Neural progenitor cell (in vitro differentiated cells): ENCODE results near the gene ACSM4. TPM values are rescaled to one million over a fixed set of nuclear protein-coding genes. Genes with fewer than 3 reads are reported as not detected.
"Not testable (repeated sequence)": the region's sequence is repeated elsewhere in the genome, so short reads cannot be mapped to it uniquely, and the experiment has no call there.

Source experiments
- DNase-seq: peaks from one replicate; pipeline ENCODE4 v3.0.0-alpha.2; 2016; ENCODE audit warnings: low spot score
- H2AFZ ChIP-seq: fragments of 200-600 bp; sonication (generic); replicated peaks from 2 replicates; pipeline ENCODE4 v1.6.1; 2016; ENCODE audit warnings: antibody characterized with exemption
- H3F3A ChIP-seq: fragments of 200-600 bp; sonication (generic); 2 replicates; pipeline ENCODE4 v1.6.1; 2016; ENCODE audit warnings: antibody characterized with exemption, low read depth
- H3K27ac ChIP-seq: fragments of 200-600 bp; sonication (generic); 2 replicates; pipeline ENCODE4 v1.5.1; 2016; ENCODE audit warnings: mild to moderate bottlenecking
- H3K27me3 ChIP-seq: fragments of 200-600 bp; sonication (generic); 2 replicates; pipeline ENCODE4 v1.6.1; 2016; ENCODE audit warnings: mild to moderate bottlenecking, moderate library complexity
- H3K36me3 ChIP-seq: fragments of 200-600 bp; sonication (generic); 2 replicates; pipeline ENCODE4 v1.5.1; 2016
- H3K4me1 ChIP-seq: fragments of 200-600 bp; sonication (generic); 2 replicates; pipeline ENCODE4 v1.6.1; 2016; ENCODE audit warnings: mixed run types
- H3K4me2 ChIP-seq: fragments of 200-600 bp; sonication (generic); 2 replicates; pipeline ENCODE4 v1.6.1; 2016
- H3K4me3 ChIP-seq: fragments of 200-600 bp; sonication (generic); 2 replicates; pipeline ENCODE4 v1.5.1; 2016
- H3K79me2 ChIP-seq: fragments of 200-600 bp; sonication (generic); 2 replicates; pipeline ENCODE4 v1.6.1; 2016; ENCODE audit warnings: low read depth
- H3K9ac ChIP-seq: fragments of 200-600 bp; sonication (generic); 2 replicates; pipeline ENCODE4 v1.6.1; 2016
- H3K9me3 ChIP-seq: fragments of 200-600 bp; sonication (generic); 2 replicates; pipeline ENCODE4 v1.5.1; 2016; ENCODE audit warnings: low read depth
- H4K20me1 ChIP-seq: fragments of 200-600 bp; sonication (generic); 2 replicates; pipeline ENCODE4 v1.6.1; 2016; ENCODE audit warnings: low read depth
- H3K27ac Mint-ChIP-seq: 3 replicates; pipeline ENCODE4 v1.8.0; 2021; ENCODE audit warnings: mixed read lengths
- H3K27me3 Mint-ChIP-seq: 2 replicates; pipeline ENCODE4 v1.8.0; 2022; ENCODE audit warnings: low read depth, mild to moderate bottlenecking, inconsistent platforms, moderate library complexity, mixed read lengths; ENCODE audit not compliant: insufficient read depth
- H3K36me3 Mint-ChIP-seq: 3 replicates; pipeline ENCODE4 v1.8.0; 2021; ENCODE audit warnings: mixed read lengths
- H3K4me1 Mint-ChIP-seq: 3 replicates; pipeline ENCODE4 v1.8.0; 2021; ENCODE audit warnings: mixed read lengths
- H3K4me3 Mint-ChIP-seq: 3 replicates; pipeline ENCODE4 v1.8.0; 2021; ENCODE audit warnings: mild to moderate bottlenecking, moderate library complexity, mixed read lengths
- H3K9me3 Mint-ChIP-seq: 3 replicates; pipeline ENCODE4 v1.8.0; 2020; ENCODE audit warnings: mixed read lengths
- EZH2 ChIP-seq: fragments of 200-600 bp; sonication (generic); IDR thresholded peaks from 2 replicates; pipeline ENCODE4 v1.6.1; 2017; ENCODE audit warnings: antibody characterized with exemption, mild to moderate bottlenecking, moderate library complexity
- EZH2phosphoT487 ChIP-seq: fragments of 200-600 bp; sonication (generic); IDR thresholded peaks from 2 replicates; pipeline ENCODE4 v1.6.1; 2017; ENCODE audit warnings: antibody characterized with exemption
- total RNA-seq: library from RNA; depleted of rRNA; stranded (reverse); fragments of >200 nt; gene quantifications from 2 replicates; pipeline ENCODE4 v1.2.3, GENCODE V29; 2015; ENCODE audit warnings: low replicate concordance
- TF ChIP-seq, protein P1 (sequence below): fragments of 200-600 bp; sonication (generic); IDR thresholded peaks from 2 replicates; pipeline ENCODE4 v1.5.1; 2017; ENCODE audit warnings: antibody characterized with exemption, mild to moderate bottlenecking

The ACSM4 gene
- total RNA-seq, 1 donor from 2014 or later = not detected

DNA sequence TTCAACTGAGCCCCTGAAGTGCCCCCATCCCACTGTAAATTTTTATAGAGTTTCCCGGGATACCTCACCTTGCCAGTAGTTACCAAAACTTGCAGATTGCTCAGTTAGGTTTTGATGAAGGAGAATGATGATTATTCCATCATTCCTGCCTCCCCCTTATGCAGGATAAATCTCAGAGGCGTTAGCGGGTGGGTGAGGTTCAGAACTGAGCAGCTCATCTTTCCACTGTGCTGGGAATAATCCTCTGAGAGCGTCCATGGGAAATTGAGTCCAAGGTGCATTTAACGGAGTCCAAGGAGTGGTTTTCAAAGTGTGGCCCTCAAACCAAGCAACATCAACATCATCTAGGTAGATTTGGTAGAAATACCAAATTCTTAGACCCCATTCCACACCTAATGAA, 18.7 kb downstream of the ACSM4 start:
- H3K4me1 Mint-ChIP-seq = no peaks in the 10 kb centered on the region

GRCh38 chr12:7324176-7324575, 20.3 kb downstream of the ACSM4 start:
- Histone ChIP-seq H3K9me3 (peaks cover under 1% of the 10 kb centered on the region), H3K79me2 (no peaks in the 10 kb centered on the region), H3F3A (no peaks in the 10 kb centered on the region), H2AFZ (no peak overlapping the region), H3K4me3 (no peak overlapping the region), H3K4me2 (no peak overlapping the region), H3K9ac (no peak overlapping the region), H3K27me3 (no peaks in the 10 kb centered on the region), H4K20me1 (no peaks in the 10 kb centered on the region), H3K36me3 (no peaks in the 10 kb centered on the region), H3K27ac (no peak overlapping the region), H3K4me1 (no peaks in the 10 kb centered on the region)
- Mint-ChIP-seq H3K9me3 (no peaks in the 10 kb centered on the region), H3K27me3 (no peaks in the 10 kb centered on the region), H3K36me3 (no peaks in the 10 kb centered on the region), H3K4me3 (no peak overlapping the region), H3K4me1 (no peaks in the 10 kb centered on the region), H3K27ac (no peak overlapping the region)
- no peak for TF ChIP-seq EZH2
- no peak for TF ChIP-seq EZH2phosphoT487
- TF ChIP-seq, protein P1, sequence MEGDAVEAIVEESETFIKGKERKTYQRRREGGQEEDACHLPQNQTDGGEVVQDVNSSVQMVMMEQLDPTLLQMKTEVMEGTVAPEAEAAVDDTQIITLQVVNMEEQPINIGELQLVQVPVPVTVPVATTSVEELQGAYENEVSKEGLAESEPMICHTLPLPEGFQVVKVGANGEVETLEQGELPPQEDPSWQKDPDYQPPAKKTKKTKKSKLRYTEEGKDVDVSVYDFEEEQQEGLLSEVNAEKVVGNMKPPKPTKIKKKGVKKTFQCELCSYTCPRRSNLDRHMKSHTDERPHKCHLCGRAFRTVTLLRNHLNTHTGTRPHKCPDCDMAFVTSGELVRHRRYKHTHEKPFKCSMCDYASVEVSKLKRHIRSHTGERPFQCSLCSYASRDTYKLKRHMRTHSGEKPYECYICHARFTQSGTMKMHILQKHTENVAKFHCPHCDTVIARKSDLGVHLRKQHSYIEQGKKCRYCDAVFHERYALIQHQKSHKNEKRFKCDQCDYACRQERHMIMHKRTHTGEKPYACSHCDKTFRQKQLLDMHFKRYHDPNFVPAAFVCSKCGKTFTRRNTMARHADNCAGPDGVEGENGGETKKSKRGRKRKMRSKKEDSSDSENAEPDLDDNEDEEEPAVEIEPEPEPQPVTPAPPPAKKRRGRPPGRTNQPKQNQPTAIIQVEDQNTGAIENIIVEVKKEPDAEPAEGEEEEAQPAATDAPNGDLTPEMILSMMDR = no peak
- no peak for DNase-seq

More for the DNA sequence above, 18.7 kb downstream of the ACSM4 start:
- no peaks in the 10 kb centered on the region for H3K36me3 ChIP-seq
- Mint-ChIP-seq H3K27ac (no peak overlapping the region), H3K4me3 (no peak overlapping the region), H3K9me3 (peaks cover 2% of the 10 kb centered on the region), H3K27me3 (no peaks in the 10 kb centered on the region), H3K36me3 (no peaks in the 10 kb centered on the region)
- DNase-seq = no peak
- no peaks in the 10 kb centered on the region for H3K9me3 ChIP-seq
- no peaks in the 10 kb centered on the region for H4K20me1 ChIP-seq
- H3K27ac ChIP-seq = no peak overlapping the region
- H3K27me3 ChIP-seq = no peaks in the 10 kb centered on the region
- no peaks in the 10 kb centered on the region for H3K4me1 ChIP-seq
- H3K4me3 ChIP-seq = no peak overlapping the region
- H3K9ac ChIP-seq = no peak overlapping the region
- H3F3A ChIP-seq = no peaks in the 10 kb centered on the region
- H2AFZ ChIP-seq = no peak overlapping the region
- H3K4me2 ChIP-seq = no peak overlapping the region
- TF ChIP-seq, protein P1 = no peak
- H3K79me2 ChIP-seq = no peaks in the 10 kb centered on the region

GRCh38 chr12:7327918-7328317, 24.0 kb downstream of the ACSM4 start:
- no peaks in the 10 kb centered on the region for H3K27me3 Mint-ChIP-seq
- peaks cover 12% of the 10 kb centered on the region for H3K9me3 ChIP-seq
- no peak for TF ChIP-seq EZH2phosphoT487
- TF ChIP-seq EZH2 = no peak
- TF ChIP-seq, protein P1 = no peak
- no peak overlapping the region for H3K4me2 ChIP-seq
- H3K27ac Mint-ChIP-seq = no peak overlapping the region
- H4K20me1 ChIP-seq = no peaks in the 10 kb centered on the region
- H3K27ac ChIP-seq = no peak overlapping the region
- H3K4me1 ChIP-seq = no peaks in the 10 kb centered on the region
- H3F3A ChIP-seq = no peaks in the 10 kb centered on the region
- peak overlapping the region; percentile 0 for H2AFZ ChIP-seq
- no peaks in the 10 kb centered on the region for H3K27me3 ChIP-seq
- no peak overlapping the region for H3K9ac ChIP-seq
- H3K36me3 ChIP-seq = no peaks in the 10 kb centered on the region
- no peaks in the 10 kb centered on the region for H3K79me2 ChIP-seq
- H3K9me3 Mint-ChIP-seq = peaks cover 8% of the 10 kb centered on the region
- H3K4me3 ChIP-seq = no peak overlapping the region
- no peak overlapping the region for H3K4me3 Mint-ChIP-seq
- no peaks in the 10 kb centered on the region for H3K36me3 Mint-ChIP-seq
- H3K4me1 Mint-ChIP-seq = no peaks in the 10 kb centered on the region
- no peak for DNase-seq

- not testable (repeated sequence) for H3K79me2 ChIP-seq, H3K27ac Mint-ChIP-seq, H3K9me3 ChIP-seq, H3K4me3 ChIP-seq, H3K4me2 ChIP-seq, H3K36me3 Mint-ChIP-seq, H3K4me3 Mint-ChIP-seq, H3K27me3 Mint-ChIP-seq, H2AFZ ChIP-seq, H3K4me1 ChIP-seq, H3K36me3 ChIP-seq, H3K4me1 Mint-ChIP-seq, H3K9ac ChIP-seq, H3K27me3 ChIP-seq, H3F3A ChIP-seq, H4K20me1 ChIP-seq, H3K9me3 Mint-ChIP-seq, DNase-seq, H3K27ac ChIP-seq
Measured at GRCh38 chr12:7337790-7338189, 33.9 kb downstream of the ACSM4 start.
